ENCODE results near the gene HELT.
"Not testable (repeated sequence)": the region's sequence is repeated elsewhere in the genome, so short reads cannot be mapped to it uniquely, and the experiment has no call there.

HELT gene

DNA sequence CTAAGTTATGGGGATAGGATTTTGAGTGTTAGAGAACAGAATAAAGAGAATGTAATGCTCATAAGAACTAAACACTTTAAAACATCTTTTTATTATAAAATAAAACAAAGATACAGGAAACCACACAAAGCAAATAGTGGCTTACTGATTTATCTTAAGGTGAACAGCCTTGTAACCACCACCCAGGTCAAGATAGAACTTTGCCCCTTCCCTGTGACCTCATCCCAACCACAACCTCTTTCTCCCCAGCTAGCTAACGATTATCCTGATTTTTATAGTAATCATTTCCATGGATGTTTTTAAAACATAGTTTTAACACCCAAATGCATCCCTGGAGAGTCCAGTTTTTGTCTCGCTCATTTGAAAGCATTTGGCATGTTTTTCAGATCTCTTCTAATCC is 17.0 kb downstream of the HELT start:
- no peak overlapping the region for H3K4me2 ChIP-seq
- H4K20me1 ChIP-seq, result no peaks in the 10 kb centered on the region
- H3K9me3 ChIP-seq, result no peaks in the 10 kb centered on the region
- no peak overlapping the region for H3K27ac ChIP-seq
- no peak for TF ChIP-seq Cebpa-rat (IDR thresholded peaks at IDR 0.05)
- H3K36me3 ChIP-seq, result no peaks in the 10 kb centered on the region
- H3K4me1 ChIP-seq, result no peaks in the 10 kb centered on the region
- H3K27me3 ChIP-seq, result no peaks in the 10 kb centered on the region
- no peak overlapping the region for H3K9ac ChIP-seq
- no peak overlapping the region for H3K4me3 ChIP-seq

DNA sequence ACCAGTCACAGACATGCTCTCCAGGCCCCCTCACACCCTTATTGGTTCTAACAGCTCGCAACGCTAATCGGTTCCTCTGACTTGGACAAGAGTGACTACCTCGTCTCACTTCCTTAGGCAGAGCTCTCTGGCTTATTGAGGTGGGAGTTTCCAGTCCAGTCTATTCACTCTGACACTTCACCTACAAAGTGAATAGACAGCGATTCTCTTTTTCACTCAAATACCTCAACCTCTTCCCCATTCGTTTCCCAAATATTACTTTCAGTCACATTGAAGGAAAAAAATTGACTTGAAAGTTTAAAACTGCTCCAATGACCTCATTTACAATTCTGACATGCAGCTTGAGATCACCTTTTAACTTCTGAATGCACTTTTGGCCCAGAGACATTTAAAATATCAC is 17.7 kb downstream of the HELT start:
- H3K4me3 ChIP-seq, result no peak overlapping the region
- H3K4me2 ChIP-seq, result no peak overlapping the region
- H3K4me1 ChIP-seq, result no peaks in the 10 kb centered on the region
- no peaks in the 10 kb centered on the region for H4K20me1 ChIP-seq
- H3K27me3 ChIP-seq, result no peaks in the 10 kb centered on the region
- no peak overlapping the region for H3K9ac ChIP-seq
- no peaks in the 10 kb centered on the region for H3K9me3 ChIP-seq
- H3K27ac ChIP-seq, result no peak overlapping the region
- no peaks in the 10 kb centered on the region for H3K36me3 ChIP-seq
- no peak for TF ChIP-seq Cebpa-rat (IDR thresholded peaks at IDR 0.05)

DNA sequence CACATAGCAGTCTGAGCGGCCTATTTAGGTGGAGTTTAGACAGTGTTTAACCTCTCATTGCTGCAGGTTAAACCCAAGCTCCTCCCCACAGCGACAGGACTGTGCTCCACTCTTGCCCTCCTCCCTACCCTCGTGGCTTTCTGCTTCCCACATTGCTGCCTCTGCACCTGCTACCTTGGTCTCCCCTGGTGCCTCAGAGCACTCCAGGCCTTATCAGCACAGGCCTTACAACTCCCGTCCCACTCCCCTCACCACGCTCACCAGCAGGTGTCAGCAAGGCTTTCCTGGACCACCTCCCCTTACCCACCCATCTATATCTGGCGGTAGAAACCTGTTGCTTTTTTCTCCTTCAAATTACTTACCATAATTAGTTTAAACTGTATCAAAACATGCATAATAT is 18.6 kb downstream of the HELT start:
- Histone ChIP-seq H3K4me2 (no peak overlapping the region), H3K36me3 (no peaks in the 10 kb centered on the region), H3K27me3 (no peaks in the 10 kb centered on the region), H3K4me3 (no peak overlapping the region), H3K27ac (no peak overlapping the region), H3K4me1 (no peaks in the 10 kb centered on the region), H3K9ac (no peak overlapping the region), H3K9me3 (no peaks in the 10 kb centered on the region), H4K20me1 (no peaks in the 10 kb centered on the region)
- no peak for TF ChIP-seq Cebpa-rat (IDR thresholded peaks at IDR 0.05)

DNA sequence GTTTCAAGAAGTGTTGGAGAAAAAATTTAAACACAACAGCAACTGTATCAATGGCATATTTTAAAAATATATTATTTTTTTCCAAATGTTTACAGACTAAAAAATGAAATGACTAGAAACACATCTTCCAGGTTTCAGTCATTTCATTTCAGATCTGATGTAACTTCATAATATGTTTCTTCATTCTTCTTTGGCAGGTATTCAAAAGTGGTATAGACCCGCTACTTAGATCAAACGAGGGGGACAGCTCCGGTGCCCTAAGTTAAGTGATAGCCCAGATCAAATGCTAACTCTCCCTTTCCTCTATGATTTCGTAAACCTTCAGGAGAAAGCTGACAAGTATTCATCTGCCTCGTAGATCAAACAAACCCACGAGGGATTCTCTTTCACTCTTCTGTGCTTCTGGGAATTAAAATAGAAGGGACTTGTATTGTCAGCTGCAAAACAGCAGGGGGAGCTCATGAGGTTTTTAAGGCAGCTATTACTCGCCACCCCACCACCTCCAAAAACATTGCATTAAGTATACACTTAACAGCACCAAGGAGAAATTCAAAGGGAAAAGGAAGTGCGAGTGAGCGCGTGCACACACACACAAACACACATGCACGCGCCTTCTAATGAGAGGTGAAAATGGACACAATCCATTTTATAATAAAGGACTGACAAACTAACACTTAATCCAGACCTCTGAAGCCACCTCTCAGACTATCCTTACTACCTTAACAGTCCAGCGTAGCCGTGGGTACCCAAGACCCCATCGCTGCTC is 21.4 kb downstream of the HELT start:
- Histone ChIP-seq H4K20me1 (no peaks in the 10 kb centered on the region), H3K9ac (no peak overlapping the region), H3K27me3 (no peaks in the 10 kb centered on the region), H3K4me3 (no peak overlapping the region), H3K4me2 (peak overlapping the region; percentile 45), H3K4me1 (no peaks in the 10 kb centered on the region), H3K9me3 (peaks cover 13% of the 10 kb centered on the region; the same call in 1 of the 2 replicates), H3K27ac (no peak overlapping the region), H3K36me3 (no peaks in the 10 kb centered on the region)
- no peak for TF ChIP-seq Cebpa-rat (IDR thresholded peaks at IDR 0.05)

DNA sequence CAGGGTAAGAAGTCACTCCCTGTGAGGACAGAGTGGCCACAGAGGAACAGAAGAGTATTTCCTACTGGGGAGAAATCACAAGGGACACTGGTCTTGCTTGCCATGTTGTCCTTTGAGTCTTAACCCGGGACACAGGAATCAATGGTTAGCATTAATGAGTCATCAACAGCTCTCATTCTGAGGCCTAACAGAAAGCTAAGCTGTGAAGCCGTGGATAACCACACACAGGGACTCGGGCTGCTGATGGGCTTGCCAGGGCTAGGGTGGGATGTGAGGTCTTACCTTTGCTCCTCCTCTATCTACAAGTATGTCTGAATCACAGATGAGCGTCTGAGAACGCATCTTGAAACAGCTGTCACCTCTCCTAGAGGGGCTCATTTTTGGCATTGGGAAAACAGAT is 22.2 kb downstream of the HELT start:
- TF ChIP-seq Cebpa-rat (IDR thresholded peaks at IDR 0.05), result no peak
- Histone ChIP-seq H3K9me3 (peaks cover 13% of the 10 kb centered on the region; the same call in 1 of the 2 replicates), H3K4me1 (no peaks in the 10 kb centered on the region), H3K27ac (no peak overlapping the region), H3K36me3 (no peaks in the 10 kb centered on the region), H3K9ac (no peak overlapping the region), H3K4me2 (no peak overlapping the region), H3K4me3 (no peak overlapping the region), H4K20me1 (no peaks in the 10 kb centered on the region), H3K27me3 (no peaks in the 10 kb centered on the region)

DNA sequence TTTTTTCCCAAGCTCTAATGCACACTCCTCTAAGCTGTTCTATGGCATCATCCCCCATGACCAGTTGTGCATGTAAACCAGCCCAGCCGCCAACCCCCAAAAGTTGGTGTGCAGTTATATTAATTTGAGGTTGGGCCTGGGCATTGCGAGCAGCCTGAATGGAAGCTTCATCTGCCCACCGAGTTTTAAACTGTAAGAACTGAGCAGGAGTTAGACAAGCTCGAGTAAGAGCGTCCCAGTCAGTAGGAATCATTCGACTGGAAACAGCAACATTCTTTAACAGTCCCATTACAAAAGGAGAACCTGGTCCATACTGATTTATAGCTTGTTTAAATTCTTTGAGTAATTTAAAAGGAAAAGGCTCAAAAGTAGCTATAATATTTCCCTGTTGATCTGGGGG is 32.0 kb downstream of the HELT start:
- H3K36me3 ChIP-seq, H3K27ac ChIP-seq, H3K9ac ChIP-seq, H4K20me1 ChIP-seq, H3K4me2 ChIP-seq, H3K4me1 ChIP-seq, H3K27me3 ChIP-seq, H3K4me3 ChIP-seq: not testable (repeated sequence)
- peaks cover 25% of the 10 kb centered on the region for H3K9me3 ChIP-seq

DNA sequence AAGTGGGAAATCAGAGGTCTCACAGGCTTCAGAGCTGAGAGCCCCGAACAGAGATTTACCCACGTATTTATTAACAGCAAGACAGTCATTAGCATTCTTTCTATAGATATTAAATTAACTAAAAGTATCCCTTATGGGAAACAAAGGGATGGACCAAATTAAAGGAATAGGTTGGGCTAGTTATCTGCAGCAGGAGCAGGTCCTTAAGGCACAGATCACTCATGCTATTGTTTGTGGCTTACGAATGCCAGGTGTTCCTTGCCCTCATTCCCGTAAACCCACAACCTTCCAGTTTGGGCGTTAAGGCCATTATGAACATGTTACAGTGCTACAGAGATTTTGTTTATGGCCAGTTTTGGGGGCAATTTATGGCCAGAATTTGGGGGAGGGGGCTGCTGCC is 33.0 kb downstream of the HELT start:
- not testable (repeated sequence) for H3K27me3 ChIP-seq, H3K4me2 ChIP-seq, H3K36me3 ChIP-seq, H3K9ac ChIP-seq, H3K4me3 ChIP-seq, H4K20me1 ChIP-seq, H3K27ac ChIP-seq, H3K4me1 ChIP-seq
- peaks cover 25% of the 10 kb centered on the region for H3K9me3 ChIP-seq

DNA sequence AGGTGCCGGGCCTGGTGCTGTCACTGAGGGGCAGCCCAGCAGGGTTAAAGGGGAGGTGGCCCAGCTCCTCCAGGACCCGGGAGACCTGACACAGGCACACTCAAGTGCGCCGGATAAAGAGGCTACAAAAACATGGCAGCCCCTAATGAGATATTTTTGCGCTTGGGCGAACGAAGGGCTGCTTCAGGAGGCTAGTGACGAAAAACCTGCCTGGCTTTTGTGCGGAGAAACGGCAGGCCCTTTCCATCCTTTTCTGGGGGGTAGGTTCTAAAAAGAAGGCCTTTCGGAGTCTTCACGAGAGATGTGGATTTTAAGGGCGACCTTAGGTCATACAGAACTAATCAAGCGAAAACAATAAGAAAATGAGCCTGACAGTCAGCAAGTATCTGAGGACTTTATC is 35.5 kb downstream of the HELT start:
- Histone ChIP-seq H3K4me3 (no peak overlapping the region), H4K20me1 (no peaks in the 10 kb centered on the region), H3K36me3 (no peaks in the 10 kb centered on the region), H3K4me1 (peaks cover 10% of the 10 kb centered on the region), H3K4me2 (no peak overlapping the region), H3K9ac (no peak overlapping the region), H3K27ac (no peak overlapping the region), H3K9me3 (peaks cover 25% of the 10 kb centered on the region), H3K27me3 (no peaks in the 10 kb centered on the region)
- TF ChIP-seq Cebpa-rat (IDR thresholded peaks at IDR 0.05), result no peak

DNA sequence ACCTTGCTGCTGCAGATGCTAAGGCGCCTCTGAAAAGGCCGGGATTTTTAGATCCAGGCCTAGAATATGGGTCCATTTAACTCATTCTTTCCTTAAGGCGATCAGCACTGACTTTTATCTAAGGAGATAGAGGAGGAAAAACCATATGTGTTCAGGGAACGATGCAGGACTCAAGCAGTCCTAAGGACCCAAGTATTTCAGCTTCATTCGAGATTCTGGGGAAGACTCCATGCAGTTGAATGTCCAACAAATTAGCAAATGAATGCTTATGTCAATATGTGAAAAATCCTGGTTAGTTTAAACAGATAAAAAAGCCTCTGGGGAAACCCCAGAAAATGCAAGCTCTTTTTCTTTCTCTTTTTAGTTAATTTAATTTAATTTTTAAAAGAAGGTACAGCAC is 36.0 kb downstream of the HELT start:
- no peak for TF ChIP-seq Cebpa-rat (IDR thresholded peaks at IDR 0.05)
- no peak overlapping the region for H3K4me3 ChIP-seq
- no peak overlapping the region for H3K4me2 ChIP-seq
- H3K36me3 ChIP-seq, result no peaks in the 10 kb centered on the region
- no peaks in the 10 kb centered on the region for H3K27me3 ChIP-seq
- H4K20me1 ChIP-seq, result no peaks in the 10 kb centered on the region
- H3K27ac ChIP-seq, result no peak overlapping the region
- peaks cover 10% of the 10 kb centered on the region for H3K4me1 ChIP-seq
- no peak overlapping the region for H3K9ac ChIP-seq
- H3K9me3 ChIP-seq, result peaks cover 25% of the 10 kb centered on the region

DNA sequence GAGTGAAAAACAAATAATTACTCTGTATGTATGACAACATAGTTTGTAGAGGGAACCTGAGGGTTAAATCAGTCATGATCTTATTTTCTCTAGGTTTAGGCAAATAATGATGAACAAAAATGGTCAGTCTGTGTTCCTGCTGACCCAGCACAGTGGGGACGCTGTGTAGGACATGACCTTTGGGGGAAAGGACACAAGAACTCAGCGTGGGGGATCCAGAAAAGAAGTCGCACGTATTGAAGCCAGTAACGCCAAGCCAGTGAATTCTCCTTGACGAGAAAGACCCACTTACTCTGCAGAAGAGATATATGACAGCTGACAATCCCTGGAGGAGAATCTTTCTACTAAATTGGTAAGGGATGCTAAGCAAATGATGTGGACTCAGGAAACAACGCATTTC is 36.6 kb downstream of the HELT start:
- no peaks in the 10 kb centered on the region for H3K36me3 ChIP-seq
- H4K20me1 ChIP-seq, result no peaks in the 10 kb centered on the region
- H3K9me3 ChIP-seq, result peaks cover 25% of the 10 kb centered on the region
- H3K4me1 ChIP-seq, result peaks cover 4% of the 10 kb centered on the region
- no peak overlapping the region for H3K27ac ChIP-seq
- H3K4me3 ChIP-seq, result no peak overlapping the region
- H3K9ac ChIP-seq, result no peak overlapping the region
- no peak overlapping the region for H3K4me2 ChIP-seq
- no peaks in the 10 kb centered on the region for H3K27me3 ChIP-seq
- TF ChIP-seq Cebpa-rat (IDR thresholded peaks at IDR 0.05), result no peak

DNA sequence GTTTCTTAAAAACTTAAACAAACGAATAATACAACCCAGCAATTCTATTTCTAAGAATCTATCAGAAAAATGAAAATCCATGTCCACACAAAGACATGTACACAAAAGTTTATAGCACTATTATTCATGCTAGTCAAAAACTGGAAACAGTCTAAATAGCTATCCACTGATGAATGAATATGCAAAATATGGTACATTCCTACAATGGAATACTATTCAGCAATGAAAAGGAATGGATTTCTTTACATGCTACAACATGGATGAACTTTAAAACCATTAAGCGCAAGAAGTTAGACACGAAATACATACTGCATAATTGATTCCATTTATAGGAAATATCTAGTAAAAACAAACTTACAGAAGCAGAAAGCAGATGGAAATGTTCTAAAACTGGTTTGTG is 43.3 kb downstream of the HELT start:
- H3K4me1 ChIP-seq, result no peaks in the 10 kb centered on the region
- H3K9me3 ChIP-seq, result no peaks in the 10 kb centered on the region
- no peaks in the 10 kb centered on the region for H3K36me3 ChIP-seq
- H3K9ac ChIP-seq, result no peak overlapping the region
- H3K27me3 ChIP-seq, result no peaks in the 10 kb centered on the region
- H3K4me3 ChIP-seq, result no peak overlapping the region
- no peak overlapping the region for H3K4me2 ChIP-seq
- no peaks in the 10 kb centered on the region for H4K20me1 ChIP-seq
- H3K27ac ChIP-seq, result no peak overlapping the region
- no peak for TF ChIP-seq Cebpa-rat (IDR thresholded peaks at IDR 0.05)

All from BLaER1 (cell line).